HG02571 (cell line): ENCODE results near the gene HNF1B.

Experiments used
- ATAC-seq: cut with Tn5 transposase; IDR thresholded peaks from one replicate; pipeline ENCODE4 v1.9.1; 2021; ENCODE audit warnings: mild to moderate bottlenecking, moderate library complexity; ENCODE audit not compliant: unreplicated experiment

HNF1B gene

DNA sequence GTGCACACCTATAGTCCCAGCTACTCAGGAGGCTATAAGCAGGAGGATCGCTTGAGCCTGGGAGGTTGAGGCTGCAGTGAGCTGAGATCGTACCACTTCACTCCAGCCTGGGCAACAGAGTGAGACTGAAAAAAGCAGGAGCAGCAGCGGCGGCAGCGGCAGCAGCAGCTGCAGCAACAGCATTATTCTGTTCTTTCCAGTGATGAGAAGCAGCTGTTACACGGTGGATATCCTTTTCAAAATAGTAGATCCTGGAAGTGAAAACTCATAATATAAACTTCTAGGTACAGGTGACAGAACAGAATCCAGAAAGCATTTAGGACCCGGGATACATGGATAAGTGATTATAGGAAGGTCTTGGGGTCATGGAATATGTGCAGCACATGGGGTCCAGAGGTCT is 17.8 kb upstream of the HNF1B start:
- ATAC-seq = no peak

- ATAC-seq = no peak
These were observed 17.1 kb upstream of the HNF1B start for GRCh38 chr17:37761961-37762360.

GRCh38 chr17:37761059-37761458 is 16.2 kb upstream of the HNF1B start:
- no peak for ATAC-seq

DNA sequence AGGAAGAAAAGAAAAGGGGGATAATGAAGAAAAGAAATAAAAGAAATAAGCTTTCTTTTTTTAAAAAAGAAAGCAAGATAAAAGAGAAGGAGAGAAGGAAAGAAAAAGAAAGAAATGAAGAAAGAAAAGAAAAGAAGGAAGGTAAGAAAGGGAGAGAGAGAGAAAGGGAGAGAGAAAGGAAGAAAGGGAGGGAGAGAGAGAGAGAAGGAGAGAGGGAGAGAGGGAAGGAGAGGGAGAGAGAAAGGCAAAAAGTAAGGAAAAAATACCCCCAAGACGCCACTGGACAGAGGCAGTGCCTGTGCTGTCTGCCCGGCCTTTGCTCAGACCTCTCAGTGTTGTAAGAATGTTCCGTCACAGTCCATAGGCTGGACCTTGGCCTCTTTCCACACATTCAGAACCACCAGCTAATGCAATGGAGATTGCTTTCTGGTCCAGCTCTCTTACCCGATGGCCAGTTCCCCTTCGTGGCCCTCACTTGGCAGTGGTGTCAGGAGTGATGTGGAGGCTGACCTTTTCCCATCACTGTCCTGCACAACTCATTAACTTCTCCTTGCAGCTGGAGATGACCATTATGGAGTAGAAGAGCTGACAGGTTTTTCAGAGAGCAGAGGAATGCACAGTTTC is 14.3 kb upstream of the HNF1B start:
- ATAC-seq = no peak

GRCh38 chr17:37756051-37756450 is 11.2 kb upstream of the HNF1B start:
- no peak for ATAC-seq

- ATAC-seq = no peak
These were observed 10.6 kb upstream of the HNF1B start for GRCh38 chr17:37755455-37755854.

- ATAC-seq = no peak
These were observed 9.5 kb upstream of the HNF1B start for GRCh38 chr17:37754363-37754762.

- ATAC-seq = no peak
These were observed 7.6 kb upstream of the HNF1B start for GRCh38 chr17:37752482-37752881.

GRCh38 chr17:37750768-37751475 is 6.1 kb upstream of the HNF1B start:
- ATAC-seq = no peak

DNA sequence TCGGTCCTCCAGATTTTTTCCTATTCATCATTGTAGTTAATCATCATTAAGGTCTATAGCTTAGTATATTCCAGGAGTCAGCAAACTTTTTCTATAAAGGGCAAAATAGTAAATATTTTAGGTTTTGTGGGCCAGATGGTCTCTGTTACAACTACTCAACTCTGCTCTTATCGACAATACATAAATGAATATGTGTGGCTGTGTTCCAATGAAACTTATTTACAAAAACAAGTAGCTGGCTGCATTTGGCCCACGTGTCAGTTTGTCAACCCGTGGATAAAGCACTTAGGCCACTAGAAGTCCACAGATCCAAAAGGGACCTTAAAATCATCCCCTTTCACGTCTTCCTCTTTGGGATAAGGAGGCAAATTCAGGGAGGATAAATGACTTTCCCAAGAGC is 5.4 kb upstream of the HNF1B start:
- ATAC-seq = no peak

DNA sequence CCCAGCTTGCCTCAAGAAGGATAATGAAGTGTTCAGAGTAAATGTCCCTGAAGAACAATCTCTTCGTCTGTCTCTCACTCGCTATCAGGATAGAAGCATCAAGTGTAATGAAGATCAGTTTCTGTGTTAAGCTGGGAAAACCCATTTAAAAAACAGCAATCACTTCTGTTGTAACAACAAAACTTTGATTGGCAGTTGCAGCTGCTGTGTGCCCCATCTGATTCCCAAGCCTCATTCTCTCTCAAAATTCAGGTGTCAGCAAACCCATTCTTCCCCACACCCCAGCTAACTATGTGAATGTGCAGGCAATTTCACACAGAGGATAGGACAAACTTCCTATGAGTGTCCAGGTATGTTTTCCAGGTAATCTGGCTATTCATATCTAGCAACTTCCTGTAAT is 2.4 kb upstream of the HNF1B start:
- no peak for ATAC-seq

DNA sequence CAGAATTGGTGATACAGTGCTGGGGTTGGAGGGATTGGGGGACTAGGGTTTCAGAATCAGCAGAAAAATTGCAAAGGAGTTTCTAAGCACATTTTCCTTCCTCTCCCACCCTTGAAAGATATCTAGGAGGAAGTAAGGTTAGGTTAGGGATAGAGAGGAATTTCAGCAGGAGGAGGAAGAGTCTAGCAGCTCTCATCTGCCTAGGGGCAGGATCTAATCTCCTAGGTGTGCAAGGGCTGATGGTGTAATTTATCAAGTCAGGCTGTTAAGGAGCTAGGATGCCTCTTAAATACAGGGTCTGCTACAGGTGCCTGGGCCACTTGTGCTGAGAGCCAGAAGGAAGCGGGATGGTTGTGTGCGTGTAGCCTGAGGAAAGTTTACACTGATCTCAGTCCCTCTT is 1.8 kb upstream of the HNF1B start:
- no peak for ATAC-seq

DNA sequence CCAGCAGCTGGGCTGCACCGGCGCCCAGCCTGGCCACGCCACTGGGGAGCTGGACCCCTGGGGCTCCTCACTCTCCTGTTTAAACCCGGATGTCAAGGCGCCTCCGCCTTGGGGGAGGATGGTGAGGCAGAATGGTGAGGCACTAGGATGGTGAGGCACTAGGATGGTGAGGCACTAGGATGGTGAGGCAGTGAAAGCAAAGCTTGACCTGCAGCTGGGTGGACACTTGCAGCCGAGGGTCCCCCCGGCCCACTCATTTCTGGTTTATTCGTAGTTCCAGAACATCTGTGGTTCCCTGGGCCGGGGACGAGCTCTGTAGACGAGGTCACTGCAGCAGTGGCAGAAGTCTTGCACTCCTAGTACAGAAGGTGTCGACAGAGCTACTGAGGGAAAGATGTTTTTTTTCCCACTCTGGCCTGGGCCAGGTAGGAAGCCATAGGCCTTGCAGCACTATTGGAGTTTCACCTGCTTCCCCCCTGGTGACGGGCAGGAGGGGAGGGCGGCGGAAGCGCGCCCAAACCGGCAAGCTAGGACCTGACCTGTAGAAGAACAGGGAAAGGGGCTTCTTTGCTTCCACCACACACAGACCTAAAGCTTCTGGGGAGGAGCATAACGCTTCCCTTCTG is 1.1 kb upstream of the HNF1B start:
- no peak for ATAC-seq

DNA sequence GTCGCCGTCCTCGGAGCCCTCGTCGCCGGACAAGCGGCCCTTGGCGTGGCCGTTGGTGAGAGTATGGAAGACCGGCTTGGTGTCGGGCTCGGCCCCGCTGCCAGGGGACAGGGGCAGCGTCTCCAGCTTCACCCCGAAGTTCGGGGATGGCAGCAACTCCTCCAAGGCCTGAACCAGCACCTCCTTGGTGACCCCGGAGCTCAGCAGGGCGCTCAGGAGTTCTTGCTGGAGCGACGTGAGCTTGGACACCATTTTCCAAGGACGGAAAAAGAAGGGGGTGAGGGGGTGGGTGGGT is 279 bp downstream of the HNF1B start:
- no peak for ATAC-seq

GRCh38 chr17:37743875-37744632 is 805 bp downstream of the HNF1B start:
- no peak for ATAC-seq

GRCh38 chr17:37743612-37743874 is 1.3 kb downstream of the HNF1B start:
- ATAC-seq = no peak

GRCh38 chr17:37742762-37743611 is 1.9 kb downstream of the HNF1B start:
- ATAC-seq = no peak

GRCh38 chr17:37742116-37742761 is 2.6 kb downstream of the HNF1B start:
- no peak for ATAC-seq

GRCh38 chr17:37741341-37742115 is 3.3 kb downstream of the HNF1B start:
- no peak for ATAC-seq

GRCh38 chr17:37740915-37741314 is 3.9 kb downstream of the HNF1B start:
- ATAC-seq = no peak
